ENCODE data around the gene TSTD1. TPM values are rescaled to one million over a fixed set of nuclear protein-coding genes. Genes with fewer than 3 reads are reported as not detected.
A peak's percentile ranks its signal among the peaks of the same experiment; 100 is the strongest.

Gene TSTD1
- total and polyA plus RNA-seq, 11 donors: 6.1 to 22.7 (median 14.7) TPM

- TF ChIP-seq, protein P1, sequence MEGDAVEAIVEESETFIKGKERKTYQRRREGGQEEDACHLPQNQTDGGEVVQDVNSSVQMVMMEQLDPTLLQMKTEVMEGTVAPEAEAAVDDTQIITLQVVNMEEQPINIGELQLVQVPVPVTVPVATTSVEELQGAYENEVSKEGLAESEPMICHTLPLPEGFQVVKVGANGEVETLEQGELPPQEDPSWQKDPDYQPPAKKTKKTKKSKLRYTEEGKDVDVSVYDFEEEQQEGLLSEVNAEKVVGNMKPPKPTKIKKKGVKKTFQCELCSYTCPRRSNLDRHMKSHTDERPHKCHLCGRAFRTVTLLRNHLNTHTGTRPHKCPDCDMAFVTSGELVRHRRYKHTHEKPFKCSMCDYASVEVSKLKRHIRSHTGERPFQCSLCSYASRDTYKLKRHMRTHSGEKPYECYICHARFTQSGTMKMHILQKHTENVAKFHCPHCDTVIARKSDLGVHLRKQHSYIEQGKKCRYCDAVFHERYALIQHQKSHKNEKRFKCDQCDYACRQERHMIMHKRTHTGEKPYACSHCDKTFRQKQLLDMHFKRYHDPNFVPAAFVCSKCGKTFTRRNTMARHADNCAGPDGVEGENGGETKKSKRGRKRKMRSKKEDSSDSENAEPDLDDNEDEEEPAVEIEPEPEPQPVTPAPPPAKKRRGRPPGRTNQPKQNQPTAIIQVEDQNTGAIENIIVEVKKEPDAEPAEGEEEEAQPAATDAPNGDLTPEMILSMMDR (IDR thresholded peaks at IDR 0.05): no peak
- TF ChIP-seq POLR2A (IDR thresholded peaks at IDR 0.05): peak in 1 of 2 donors; percentile 23
- H3K27me3 ChIP-seq: no peaks in the 10 kb centered on the region
- H3K9me3 ChIP-seq: no peaks in the 10 kb centered on the region
- intact Hi-C loops (cut with DNase I): no loop called here
- peak overlapping the region in 9 of 12 donors; percentile 22 to 47 (median 31) for H3K4me3 ChIP-seq
- DNase-seq (peak; percentile 84 to 89 (median 87)), ATAC-seq (peak; percentile 94 to 97 (median 96))
- H3K27ac ChIP-seq: peak overlapping the region; percentile 75 to 96 (median 82)
- WGBS, 4 donors: 40 to 57% (median 48%) methylated on average over 15 of the region's 15 CpGs
- peaks cover 0 to 66% (median 21%) of the 10 kb centered on the region in 12 donors for H3K4me1 ChIP-seq
- H3K36me3 ChIP-seq: no peaks in the 10 kb centered on the region
These were observed 25.1 kb downstream of the TSTD1 start for GRCh38 chr1:161013488-161014230.

DNA sequence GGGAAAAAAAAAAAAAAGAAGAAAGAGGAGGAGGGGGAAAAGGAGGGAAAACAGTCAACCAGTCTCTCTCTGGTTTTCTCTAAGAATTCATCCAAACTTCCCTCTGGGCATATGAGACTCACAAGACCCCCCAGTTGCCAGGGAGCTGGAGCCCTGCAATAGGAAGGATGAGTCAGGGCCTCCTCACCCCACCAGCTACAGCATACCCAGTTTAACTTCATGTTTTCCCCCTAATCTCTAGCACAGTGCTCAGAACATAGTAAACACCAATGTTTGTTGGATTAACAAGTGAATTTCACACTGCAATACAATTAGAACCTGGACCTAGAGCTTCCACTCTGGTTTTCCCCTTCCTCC lies 25.7 kb downstream of the TSTD1 start:
- H3K4me3 ChIP-seq: peak overlapping the region in 7 of 12 donors; percentile 22 to 47 (median 31)
- ATAC-seq: peak in 3 of 4 donors; percentile 8 to 27 (median 15)
- peaks cover 0 to 63% (median 18%) of the 10 kb centered on the region in 12 donors for H3K4me1 ChIP-seq
- no peaks in the 10 kb centered on the region for H3K36me3 ChIP-seq
- H3K27ac ChIP-seq: peak overlapping the region; percentile 75 to 96 (median 82)
- no peaks in the 10 kb centered on the region for H3K9me3 ChIP-seq
- intact Hi-C loops (cut with DNase I): no loop called here
- no peak for DNase-seq
- H3K27me3 ChIP-seq: no peaks in the 10 kb centered on the region
- no peak for TF ChIP-seq POLR2A (IDR thresholded peaks at IDR 0.05)
- TF ChIP-seq, protein P1 (IDR thresholded peaks at IDR 0.05): no peak

GRCh38 chr1:161012420-161012819 lies 26.3 kb downstream of the TSTD1 start:
- H3K27me3 ChIP-seq: no peaks in the 10 kb centered on the region
- no peak for ATAC-seq
- H3K4me1 ChIP-seq: peaks cover 0 to 56% (median 15%) of the 10 kb centered on the region in 12 donors
- intact Hi-C loops (cut with DNase I): no loop called here
- TF ChIP-seq, protein P1 (IDR thresholded peaks at IDR 0.05): no peak
- no peak for TF ChIP-seq POLR2A (IDR thresholded peaks at IDR 0.05)
- DNase-seq: no peak
- H3K27ac ChIP-seq: peak overlapping the region in 10 of 12 donors; percentile 75 to 96 (median 83)
- H3K36me3 ChIP-seq: no peaks in the 10 kb centered on the region
- no peaks in the 10 kb centered on the region for H3K9me3 ChIP-seq
- 91 to 99% (median 93%) methylated on average over 3 of the region's 3 CpGs for WGBS, 4 donors
- no peak overlapping the region for H3K4me3 ChIP-seq

DNA sequence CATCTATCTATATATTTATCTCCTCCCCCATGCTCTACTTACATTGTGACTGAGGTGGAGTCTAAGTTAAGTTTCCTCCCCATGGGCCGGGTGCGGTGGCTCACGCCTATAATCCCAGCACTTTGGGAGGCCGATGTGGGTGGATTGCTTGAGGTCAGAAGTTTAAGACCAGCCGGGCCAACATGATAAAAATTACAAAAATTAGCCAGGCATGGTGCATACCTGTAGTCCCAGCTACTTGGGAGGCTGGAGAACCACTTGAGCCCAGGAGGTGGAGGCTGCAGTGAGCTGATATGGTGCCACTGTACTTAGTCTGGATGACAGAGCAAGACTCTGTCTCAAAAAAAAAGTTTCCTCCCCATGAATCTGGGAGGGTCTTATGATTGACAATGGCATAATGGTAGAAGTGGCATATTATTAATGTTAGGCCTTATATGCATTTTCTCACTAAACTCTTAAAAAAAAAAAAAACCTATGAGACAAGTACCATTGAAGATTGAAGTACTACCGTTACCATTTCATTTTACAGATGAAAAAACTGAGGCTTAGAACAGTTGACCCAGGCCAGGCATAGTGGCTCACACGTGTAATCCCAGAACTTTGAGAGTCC lies 29.1 kb downstream of the TSTD1 start:
- intact Hi-C loops (cut with DNase I): no loop called here
- 83 to 86% (median 84%) methylated on average over 7 of the region's 7 CpGs for WGBS, 4 donors

More for the DNA sequence above, 29.1 kb downstream of the TSTD1 start:
- Histone ChIP-seq H3K36me3 (no peaks in the 10 kb centered on the region), H3K9me3 (no peaks in the 10 kb centered on the region), H3K4me3 (no peak overlapping the region), H3K27me3 (no peaks in the 10 kb centered on the region), H3K27ac (no peak overlapping the region), H3K4me1 (peaks cover 0 to 43% (median 14%) of the 10 kb centered on the region in 12 donors)
- DNase-seq (no peak), ATAC-seq (no peak)
- TF ChIP-seq, protein P1 (IDR thresholded peaks at IDR 0.05): no peak
- no peak for TF ChIP-seq POLR2A (IDR thresholded peaks at IDR 0.05)
